GM21528 (cell line): Measurements from ENCODE around the gene HRH2.
"Not testable (repeated sequence)": the region's sequence is repeated elsewhere in the genome, so short reads cannot be mapped to it uniquely, and the experiment has no call there.

Experiments
- ATAC-seq: cut with Tn5 transposase; IDR thresholded peaks from one replicate; pipeline ENCODE4 v1.9.1; 2021; ENCODE audit warnings: mild to moderate bottlenecking, moderate library complexity; ENCODE audit not compliant: unreplicated experiment, low FRiP score

Gene HRH2

DNA sequence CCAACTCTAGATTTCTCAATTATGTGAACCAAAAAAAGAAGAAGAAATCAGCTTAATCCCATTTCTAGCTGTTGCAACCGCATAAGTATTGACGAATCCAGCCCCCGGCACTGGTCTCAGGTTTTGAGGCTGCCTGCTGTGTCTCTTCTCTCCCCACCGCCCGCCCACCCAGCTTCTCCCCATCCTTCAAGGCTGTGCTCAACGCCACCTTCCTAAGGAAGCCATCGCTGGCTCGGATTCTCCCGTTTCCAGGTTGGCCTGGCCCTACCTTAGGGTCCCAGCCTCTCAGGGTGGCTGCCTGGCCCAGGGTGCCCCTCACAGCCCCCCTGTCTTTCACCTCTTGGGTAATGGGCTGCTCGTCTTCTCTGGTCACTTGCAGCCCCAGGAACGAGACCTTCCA is 77.8 kb downstream of the HRH2 start:
- no peak for ATAC-seq

DNA sequence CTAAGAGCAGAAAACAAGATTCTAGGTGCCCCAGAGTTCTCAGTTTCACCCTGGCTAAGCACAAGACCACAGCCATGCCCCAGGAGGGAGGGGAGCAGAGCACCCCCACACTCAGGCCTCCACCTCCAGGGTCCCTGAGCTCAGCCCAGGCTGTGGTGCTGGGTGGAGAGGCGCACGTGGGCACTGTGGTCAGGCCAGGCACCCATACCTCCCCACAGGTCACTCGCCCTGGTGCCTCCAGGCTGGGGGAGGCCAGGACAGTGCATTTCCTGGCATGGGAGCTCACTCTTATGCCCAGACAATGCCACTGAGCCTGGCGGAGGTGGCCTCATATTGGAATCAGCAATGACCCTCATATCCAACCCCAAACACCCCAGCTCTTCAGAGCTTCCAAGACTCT is 78.8 kb downstream of the HRH2 start:
- ATAC-seq: no peak

DNA sequence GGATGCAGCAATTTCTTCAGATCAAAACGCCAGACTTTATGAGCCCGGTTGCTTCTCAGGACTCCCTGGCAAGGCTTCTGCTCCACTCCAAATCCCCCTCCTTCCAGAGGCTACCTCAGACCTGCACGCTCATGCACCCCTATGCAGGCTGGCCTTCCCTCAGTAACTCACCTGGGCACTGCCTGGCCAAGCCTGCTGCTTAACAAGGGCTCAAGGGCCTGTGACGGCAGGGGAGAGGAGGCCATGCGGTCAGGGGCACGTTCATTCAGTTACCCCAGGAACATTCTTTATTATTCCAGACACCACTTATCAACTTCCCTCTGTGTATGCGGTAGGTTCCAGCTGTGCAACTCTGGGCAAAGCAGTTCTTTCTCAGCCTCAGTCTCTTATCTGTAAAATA is 79.6 kb downstream of the HRH2 start:
- no peak for ATAC-seq

DNA sequence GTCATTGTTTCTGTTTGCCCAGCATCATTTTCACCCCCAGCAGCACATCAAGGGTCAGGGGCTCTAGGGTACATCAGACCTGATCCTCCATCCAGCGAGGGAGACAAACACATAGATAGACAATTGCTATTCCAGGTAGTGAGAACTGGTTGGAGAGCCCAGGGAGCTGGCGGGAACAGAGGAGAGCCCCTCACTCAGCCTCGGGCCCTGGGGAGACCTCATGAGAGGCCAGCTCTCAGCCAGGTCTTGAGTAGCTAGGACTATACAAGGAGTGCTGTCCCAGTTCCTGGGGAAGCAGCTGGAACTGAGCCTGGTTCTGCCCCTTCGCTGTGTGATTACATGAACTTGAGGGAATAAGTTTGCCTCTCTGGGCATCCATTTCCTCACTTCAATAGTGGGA is 80.3 kb downstream of the HRH2 start:
- no peak for ATAC-seq

DNA sequence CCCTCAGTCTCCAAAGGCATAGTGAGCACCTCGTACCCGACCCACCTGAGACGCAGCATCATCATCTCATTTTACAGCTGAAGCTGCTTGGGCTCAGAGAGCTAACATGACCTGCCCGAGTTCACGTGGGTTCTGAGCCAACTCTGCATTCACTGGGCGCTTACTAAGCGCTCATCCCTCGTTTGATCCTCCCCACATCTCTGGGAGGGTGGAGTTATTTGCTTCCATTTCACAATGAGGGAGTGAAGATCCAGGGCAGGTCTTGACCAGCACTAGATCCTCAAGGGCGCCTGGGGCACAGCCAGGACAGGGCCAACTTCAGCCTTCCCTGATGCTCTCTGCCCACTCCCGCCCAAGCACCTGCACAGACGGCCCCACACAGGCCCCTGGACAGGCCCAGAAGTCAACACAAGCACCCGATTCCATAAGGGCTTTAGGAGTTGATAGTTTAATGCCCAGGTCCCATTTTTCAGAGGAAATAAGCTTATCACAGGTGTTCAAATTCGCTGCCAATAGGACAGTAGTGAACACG is 80.8 kb downstream of the HRH2 start:
- no peak for ATAC-seq

DNA sequence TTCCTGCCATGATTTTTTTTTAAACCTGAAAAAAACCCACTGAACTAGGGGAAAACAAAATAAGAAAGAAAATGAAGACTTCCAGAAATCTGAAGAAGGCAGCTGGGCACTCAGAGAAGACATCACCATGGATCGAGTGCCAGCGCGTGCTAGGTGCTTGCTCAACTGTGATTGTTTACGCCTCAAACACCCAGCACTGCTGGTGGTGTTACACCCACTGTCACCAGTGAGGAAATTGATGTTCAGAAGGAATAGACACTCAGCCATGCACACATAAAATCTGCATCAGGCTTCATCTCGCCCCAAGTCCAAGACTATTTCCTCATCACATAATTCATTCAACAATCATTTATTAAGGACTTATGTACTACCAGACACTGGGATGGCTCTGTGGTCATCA is 82.1 kb downstream of the HRH2 start:
- ATAC-seq: no peak

DNA sequence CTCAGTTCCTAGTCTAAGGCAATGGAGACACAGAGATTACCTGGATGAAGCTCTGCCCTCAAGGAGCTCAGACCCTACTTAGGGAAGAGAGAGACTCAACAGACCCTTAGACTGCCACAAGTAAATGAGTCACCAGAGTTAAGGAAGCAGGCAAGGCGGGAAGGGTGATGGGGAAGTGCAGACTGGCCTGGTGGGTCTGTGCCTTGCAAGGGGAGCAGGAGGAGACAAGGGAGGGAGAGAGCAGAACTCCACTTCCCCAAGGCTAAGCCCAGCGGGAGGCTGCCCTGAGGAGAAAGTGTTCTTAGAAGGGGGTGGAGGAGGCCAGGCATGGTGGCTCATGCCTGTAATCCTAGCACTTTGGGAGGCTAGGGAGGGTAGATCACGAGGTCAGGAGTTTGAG is 83.7 kb downstream of the HRH2 start:
- no peak for ATAC-seq

DNA sequence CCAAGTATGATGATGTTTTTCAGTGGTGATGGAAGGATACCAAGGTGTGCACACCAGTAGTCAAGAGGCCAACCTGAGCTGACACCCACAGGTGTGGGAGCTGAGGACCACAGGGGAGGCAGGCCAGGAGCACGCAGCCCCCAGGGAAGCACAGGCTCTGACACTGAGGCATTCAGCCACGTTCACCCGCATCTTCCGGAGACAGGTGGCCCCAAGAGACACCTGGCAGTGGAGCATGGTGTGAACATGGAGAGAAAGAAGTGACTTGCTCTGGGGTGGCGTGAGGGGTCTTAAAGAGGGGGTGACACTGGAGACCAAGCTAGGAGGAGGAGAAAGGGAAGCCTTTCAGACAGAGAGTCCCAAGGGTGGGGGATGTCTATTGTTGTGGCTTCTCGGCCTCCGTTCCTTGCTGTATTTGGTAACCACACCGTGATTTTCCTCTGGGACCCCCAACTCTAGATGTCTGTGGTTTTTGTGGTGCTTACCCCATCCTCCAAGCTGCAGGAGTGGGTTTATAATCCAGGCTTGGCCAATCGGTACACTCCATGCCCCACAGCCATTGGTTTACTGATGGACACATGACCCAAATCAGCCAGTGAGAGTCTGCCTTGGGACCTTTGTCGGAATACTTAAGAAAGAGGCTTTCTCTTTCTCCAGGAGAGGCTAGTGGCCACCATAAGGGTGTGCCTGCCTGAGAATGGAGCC is 84.6 kb downstream of the HRH2 start:
- no peak for ATAC-seq

DNA sequence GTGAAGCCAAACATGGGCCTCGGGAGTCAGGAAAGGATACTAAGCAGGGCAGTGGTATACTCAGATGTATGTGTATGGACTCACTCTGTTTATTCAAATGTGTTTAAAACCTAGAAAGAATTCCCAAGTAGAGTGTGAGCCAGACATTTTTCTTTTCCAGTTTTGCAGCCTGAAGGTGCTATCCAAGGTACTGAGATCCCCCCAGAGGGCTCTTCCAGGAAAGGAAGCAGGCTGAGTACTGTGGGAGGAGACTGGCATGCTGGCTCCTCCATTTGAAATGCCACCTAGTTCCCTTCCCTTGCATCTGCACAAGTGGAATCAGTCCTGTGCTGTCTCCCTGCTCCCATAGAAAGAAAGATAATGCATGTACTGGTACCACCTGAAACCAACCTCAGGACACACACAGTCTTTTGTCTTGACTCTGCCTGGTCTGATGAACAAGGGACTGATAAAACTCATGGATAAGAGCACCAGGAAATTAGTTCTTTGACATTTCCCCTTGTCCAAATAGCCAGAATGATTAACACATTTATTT is 85.9 kb downstream of the HRH2 start:
- ATAC-seq: no peak

DNA sequence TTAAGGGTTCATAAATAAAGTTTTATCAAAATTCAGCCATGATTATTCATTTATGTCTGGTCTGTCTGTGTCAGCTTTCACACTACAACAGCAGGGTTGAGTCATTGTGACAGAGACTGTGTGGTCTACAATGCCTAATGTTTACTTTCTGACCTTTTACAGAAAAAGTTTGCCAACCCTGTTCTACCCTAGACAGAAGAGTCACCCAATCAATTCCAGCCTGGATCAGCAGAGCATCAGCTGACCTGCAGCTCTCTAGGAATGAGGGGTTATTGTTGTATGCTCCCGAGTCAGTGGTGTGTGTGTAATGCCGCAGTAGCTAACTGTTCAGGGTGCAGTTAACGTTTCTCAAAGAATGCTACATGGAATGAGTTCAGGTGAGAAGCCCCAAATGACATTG is 87.3 kb downstream of the HRH2 start:
- ATAC-seq: no peak

DNA sequence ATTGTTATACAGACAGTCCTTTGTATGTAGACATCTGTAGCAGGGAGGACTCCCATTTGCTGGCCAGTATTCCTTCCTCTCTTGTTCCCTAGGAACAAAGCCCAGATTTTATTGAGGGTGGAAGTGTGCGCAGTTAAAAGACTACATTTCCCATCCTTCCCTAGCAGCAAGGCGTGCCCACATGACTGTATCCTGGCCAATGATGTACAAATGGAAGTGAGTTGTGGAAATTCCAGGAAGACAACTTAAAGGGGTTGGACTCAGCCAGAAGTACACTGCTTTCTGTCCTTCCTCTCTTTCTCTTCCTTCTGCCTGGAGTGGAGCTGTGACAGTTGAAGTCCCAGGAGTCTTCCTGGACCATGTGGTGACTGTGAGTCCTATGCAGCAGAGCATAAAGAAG is 89.0 kb downstream of the HRH2 start:
- ATAC-seq: no peak

DNA sequence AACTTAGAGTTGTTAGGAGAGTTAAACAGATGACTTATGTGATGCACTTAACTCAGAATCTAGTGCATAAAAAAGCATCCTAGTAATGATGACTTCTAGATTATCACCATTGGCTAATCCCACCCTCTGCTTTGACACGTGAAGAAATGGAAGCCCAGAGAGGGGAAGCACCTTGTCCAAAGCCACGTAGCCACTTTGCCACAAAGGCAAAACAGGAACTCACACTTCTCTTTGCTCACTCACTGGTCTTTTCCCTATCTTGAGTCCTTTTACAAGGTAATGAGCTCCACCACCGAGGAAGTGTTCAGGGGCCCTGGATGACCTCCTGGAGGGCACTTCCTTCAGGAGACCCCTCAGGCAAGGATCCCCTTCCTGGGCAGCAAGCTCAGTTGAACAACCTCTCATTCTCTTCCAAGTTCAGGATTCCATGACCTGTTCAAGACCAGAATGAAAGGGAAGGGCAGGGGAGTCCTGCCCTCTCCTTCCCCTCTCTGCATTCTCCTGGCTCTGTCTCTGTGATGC is 89.7 kb downstream of the HRH2 start:
- no peak for ATAC-seq

DNA sequence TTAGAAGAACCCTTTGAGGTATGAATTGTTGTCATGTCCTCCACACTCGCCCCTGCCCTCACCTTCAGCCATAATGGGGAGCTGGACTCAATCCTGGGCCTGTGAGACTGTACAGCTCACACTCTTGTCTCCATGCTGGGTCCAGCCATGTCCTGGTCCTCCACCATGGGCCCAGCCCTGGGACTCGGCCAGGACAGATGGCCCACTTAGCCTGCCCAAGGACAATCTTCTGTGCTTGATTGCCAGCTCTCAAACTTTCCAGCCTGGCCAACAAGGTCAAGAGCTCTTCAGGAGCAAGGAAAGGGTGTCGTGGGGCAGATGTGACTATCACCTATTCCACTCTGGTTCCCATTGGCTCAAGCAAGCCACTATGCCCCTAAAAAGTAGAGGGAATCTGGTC is 90.8 kb downstream of the HRH2 start:
- no peak for ATAC-seq

DNA sequence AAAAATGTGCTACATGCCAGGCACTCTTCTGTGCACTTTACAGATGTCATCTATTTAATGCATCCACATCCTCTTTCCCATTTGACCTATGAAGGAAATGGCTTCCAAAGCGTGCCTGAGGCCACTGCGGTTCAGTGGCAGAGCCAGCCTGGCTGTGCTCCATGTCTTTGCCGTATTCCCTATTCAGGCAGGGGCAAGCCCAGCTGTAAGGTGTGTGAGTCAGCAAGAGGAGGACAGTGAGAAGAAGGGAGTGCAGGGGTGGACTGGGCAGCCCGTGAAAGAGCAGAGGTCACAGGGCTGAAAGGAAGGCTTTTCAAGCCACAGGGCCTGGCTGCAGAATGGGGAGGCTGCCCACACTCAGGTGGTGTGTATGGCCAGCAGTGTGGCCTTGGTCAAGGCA is 91.7 kb downstream of the HRH2 start:
- ATAC-seq: no peak

DNA sequence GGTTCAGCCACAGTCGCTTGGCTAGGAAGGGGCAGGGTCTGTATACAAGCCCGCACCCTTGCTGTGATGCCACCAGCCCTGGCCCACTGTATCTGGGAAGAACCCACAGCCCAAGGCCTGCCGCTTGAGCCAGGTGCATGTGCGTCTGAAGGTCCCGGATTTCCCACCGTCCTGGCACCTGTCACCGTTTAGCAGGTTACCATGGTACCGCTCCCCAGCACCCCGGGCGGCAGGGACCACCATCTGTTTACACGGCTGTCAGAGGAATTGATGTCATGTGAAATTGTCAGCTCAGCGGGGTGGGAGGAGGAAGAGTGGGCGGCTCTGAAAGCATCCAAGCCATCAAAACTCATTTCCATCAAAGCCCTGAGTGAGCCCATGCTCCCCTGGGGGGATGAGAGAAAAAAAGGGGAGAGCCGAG is 92.7 kb downstream of the HRH2 start:
- ATAC-seq: no peak

DNA sequence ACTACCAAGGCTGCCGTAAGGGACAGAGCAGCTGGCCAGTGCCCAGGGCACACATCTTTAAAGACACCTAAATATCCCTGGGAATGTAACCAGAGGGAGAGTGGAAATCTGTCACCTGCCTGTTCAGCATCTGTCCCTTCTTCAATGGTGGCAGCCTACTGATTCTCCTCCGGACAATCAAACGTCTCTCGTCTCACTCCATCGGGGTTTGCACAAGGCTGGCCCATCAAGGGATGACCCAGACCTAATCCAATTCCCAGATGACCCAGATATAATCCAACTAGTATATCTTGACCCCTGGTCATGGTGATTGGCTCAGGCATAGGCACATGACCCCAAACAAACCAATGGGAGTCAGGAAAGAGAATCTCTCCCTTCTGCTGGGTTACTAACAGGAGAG is 93.5 kb downstream of the HRH2 start:
- ATAC-seq: no peak

DNA sequence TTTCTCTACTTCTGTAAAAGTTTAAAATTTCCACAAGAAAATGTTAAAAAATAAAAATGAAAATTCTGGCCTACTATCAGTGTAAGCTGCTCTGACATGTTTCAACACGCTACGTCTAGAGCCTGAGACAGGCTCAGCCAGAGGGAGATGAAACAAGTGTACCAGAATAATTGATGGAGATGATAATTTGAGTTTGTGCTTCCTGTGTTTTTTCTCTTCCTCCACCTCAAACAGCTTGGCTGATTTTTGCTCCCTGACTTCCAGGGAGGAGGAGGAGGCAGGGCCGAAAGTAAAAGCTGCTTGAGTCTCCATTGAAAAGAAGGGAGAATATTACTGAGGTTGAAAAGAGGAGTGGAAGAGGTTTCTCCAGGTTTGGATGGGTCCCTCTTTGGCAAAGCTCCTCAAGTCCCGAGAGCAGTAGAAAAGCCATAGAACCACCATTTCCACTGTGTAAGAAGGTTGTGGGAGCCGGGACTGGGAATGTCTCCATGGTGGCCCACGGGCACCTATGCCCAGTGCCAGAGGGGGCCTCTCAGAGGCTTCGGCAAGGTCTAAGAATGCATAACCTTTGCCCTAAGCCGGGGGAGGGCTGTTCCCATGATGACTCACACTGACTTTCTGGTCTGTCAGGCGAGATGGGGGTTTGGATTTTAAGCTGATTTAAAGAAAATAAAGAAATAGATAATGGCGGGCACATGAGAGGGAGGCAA is 95.1 kb downstream of the HRH2 start:
- ATAC-seq: no peak

DNA sequence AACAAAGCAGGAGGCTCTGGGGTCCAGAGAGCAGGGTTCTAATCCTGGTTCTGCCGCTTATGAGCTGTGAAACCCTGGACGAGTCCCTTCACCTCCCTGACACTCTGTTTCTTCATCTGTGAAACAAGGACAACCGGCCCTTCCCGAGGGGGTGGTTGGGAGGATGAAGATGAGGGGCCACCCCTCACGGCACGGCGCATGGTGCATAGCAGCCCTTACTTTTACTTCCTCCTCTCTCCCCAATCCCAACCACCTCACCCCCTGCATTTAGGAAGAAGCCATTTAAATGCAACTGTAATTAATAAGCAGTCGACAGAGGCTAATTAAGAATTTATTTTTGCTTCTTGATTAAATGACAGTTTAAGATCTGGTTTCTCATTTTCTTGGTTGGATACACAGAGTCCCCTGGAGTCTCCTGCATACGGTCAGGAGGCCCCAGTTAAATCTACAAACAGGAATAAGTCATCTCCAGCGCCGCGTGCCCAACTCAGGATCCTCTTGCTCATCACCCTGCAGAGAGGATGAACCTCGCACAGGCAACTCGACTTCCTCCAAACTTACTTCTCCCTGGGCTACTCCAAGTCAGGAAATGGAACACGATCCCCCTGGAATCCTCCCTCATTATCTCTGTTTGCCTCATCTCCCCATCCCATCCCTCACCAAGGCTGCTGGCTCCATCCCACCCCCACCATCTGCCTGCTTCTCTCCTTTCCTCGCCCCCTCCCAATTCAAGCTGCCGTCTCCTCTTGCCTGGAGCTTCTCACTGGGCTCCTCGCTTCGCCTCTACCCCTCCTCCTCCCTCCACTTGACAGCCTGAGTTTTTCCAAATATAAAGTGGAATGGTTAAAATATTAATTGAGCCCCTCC is 95.9 kb downstream of the HRH2 start:
- no peak for ATAC-seq

DNA sequence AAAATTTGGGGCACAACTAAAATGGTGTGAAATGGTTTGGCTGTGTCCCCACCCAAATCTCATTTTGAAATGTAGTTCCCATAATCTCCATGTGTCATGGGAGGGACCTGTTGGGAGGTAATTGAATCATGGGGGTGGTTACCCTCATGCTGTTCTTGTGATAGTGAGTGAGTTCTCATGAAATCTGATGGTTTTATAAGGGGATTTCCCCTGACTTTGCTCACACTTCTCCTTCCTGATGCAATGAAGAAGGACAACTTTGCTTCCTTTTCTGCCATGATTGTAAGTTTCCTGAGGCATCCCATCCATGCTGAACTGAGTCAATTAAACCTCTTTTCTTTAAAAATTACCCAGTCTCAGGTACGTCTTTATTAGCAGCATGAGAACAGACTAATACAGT is 102.1 kb downstream of the HRH2 start:
- ATAC-seq: not testable (repeated sequence)
